MM.1S (cell line): Measurements from ENCODE around the gene PPL.

Source experiments
- EZH2 ChIP-seq: fragments of 300-600 bp; sonication (generic); optimal IDR thresholded peaks from 2 replicates; pipeline ENCODE3; 2017; ENCODE audit warnings: low read depth, mild to moderate bottlenecking, antibody characterized with exemption, low read length, mixed read lengths
- TF ChIP-seq, protein P1 (sequence below): fragments of 300-600 bp; sonication (generic); IDR thresholded peaks from 2 replicates; pipeline ENCODE4 v1.5.1; 2016; ENCODE audit warnings: antibody characterized with exemption, low read length, mixed read lengths

DNA sequence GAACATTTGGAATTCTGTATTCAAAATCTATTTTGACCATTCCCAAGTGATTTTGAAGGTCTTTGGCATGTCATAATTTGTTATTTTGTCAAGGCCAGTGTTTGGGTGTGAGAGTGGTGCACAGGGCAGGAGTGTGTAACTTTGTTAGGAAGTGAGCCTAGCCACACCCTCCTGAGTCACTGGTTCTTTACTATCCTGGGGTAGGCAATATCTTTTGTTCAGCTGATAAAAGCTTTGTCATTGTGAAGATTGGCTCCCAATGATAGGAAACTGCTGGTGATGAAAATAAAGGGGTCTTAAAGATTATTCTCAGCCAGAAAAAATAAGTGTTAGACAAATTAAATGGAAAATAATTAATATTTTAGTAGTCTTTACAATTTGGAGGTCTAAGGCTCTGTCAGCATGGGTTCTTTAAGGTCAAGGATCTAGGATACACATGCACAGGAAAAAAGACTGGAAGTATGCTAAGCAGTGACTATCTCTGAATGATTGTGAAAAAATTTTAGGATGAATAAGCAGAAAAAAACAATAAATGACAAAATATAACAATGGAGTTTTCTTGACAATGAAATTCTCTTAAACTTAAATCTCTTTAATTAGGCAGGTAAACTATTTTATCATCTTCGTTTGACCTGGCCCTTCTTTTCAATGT lies 84.6 kb downstream of the PPL start:
- TF ChIP-seq, protein P1, sequence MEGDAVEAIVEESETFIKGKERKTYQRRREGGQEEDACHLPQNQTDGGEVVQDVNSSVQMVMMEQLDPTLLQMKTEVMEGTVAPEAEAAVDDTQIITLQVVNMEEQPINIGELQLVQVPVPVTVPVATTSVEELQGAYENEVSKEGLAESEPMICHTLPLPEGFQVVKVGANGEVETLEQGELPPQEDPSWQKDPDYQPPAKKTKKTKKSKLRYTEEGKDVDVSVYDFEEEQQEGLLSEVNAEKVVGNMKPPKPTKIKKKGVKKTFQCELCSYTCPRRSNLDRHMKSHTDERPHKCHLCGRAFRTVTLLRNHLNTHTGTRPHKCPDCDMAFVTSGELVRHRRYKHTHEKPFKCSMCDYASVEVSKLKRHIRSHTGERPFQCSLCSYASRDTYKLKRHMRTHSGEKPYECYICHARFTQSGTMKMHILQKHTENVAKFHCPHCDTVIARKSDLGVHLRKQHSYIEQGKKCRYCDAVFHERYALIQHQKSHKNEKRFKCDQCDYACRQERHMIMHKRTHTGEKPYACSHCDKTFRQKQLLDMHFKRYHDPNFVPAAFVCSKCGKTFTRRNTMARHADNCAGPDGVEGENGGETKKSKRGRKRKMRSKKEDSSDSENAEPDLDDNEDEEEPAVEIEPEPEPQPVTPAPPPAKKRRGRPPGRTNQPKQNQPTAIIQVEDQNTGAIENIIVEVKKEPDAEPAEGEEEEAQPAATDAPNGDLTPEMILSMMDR, result no peak
- no peak for TF ChIP-seq EZH2
